SU-DHL-6 (cell line): ENCODE data around the gene TMEM248.

Experiments used
- H2AFZ ChIP-seq: fragments of 200-600 bp; sonication (generic); 2 replicates; pipeline ENCODE4 v1.6.1; 2014; ENCODE audit warnings: low read depth, mild to moderate bottlenecking, moderate library complexity, mixed read lengths, antibody characterized with exemption, low read length; ENCODE audit not compliant: severe bottlenecking
- H3F3A ChIP-seq: fragments of 200-600 bp; shearing (Covaris generic); 2 replicates; pipeline ENCODE4 v1.6.0; 2016; ENCODE audit warnings: antibody characterized with exemption, mild to moderate bottlenecking; ENCODE audit not compliant: insufficient read depth
- H3K27ac ChIP-seq: fragments of 200-600 bp; sonication (generic); 2 replicates; pipeline ENCODE4 v1.5.1; 2016; ENCODE audit warnings: low read depth, mild to moderate bottlenecking, low read length, moderate library complexity, mixed read lengths
- H3K27me3 ChIP-seq: fragments of 200-600 bp; sonication (generic), shearing (Covaris generic); 2 replicates; pipeline ENCODE4 v1.6.0; 2014; ENCODE audit warnings: mild to moderate bottlenecking, low read length
- H3K36me3 ChIP-seq: fragments of 200-600 bp; sonication (generic); 2 replicates; pipeline ENCODE4 v1.6.1; 2014; ENCODE audit warnings: mild to moderate bottlenecking, low read length, mixed read lengths
- H3K4me2 ChIP-seq: fragments of 300-600, 200-600 bp; shearing (Covaris generic), sonication (generic); 2 replicates; pipeline ENCODE4 v1.6.0; 2014; ENCODE audit warnings: low read length, low read depth, mild to moderate bottlenecking; ENCODE audit not compliant: poor library complexity, severe bottlenecking
- H3K4me3 ChIP-seq: fragments of 200-600 bp; sonication (generic); 2 replicates; pipeline ENCODE4 v1.5.1; 2014; ENCODE audit warnings: antibody characterized with exemption, low read length, mild to moderate bottlenecking, mixed read lengths; ENCODE audit not compliant: insufficient read depth, poor library complexity, severe bottlenecking
- H3K79me2 ChIP-seq: fragments of 200-600 bp; sonication (generic); 2 replicates; pipeline ENCODE4 v1.6.1; 2014; ENCODE audit warnings: mild to moderate bottlenecking, low read length, moderate library complexity; ENCODE audit not compliant: insufficient read depth
- H3K9ac ChIP-seq: fragments of 200-600 bp; sonication (generic); 2 replicates; pipeline ENCODE4 v1.7.0; 2014; ENCODE audit warnings: mild to moderate bottlenecking, low read length
- H3K9me2 ChIP-seq: fragments of 200-600 bp; sonication (generic); replicated peaks from 2 replicates; pipeline ENCODE4 v1.6.1; 2014; ENCODE audit warnings: low read length; ENCODE audit not compliant: insufficient read depth
- H3K9me3 ChIP-seq: fragments of 200-600 bp; sonication (generic); 2 replicates; pipeline ENCODE4 v1.6.1; 2014; ENCODE audit warnings: low read length, mixed read lengths; ENCODE audit not compliant: insufficient read depth
- H4K20me1 ChIP-seq: fragments of 200-600 bp; sonication (generic); 2 replicates; pipeline ENCODE4 v1.6.1; 2014; ENCODE audit warnings: low read depth, mild to moderate bottlenecking, antibody characterized with exemption, low read length, moderate library complexity, mixed read lengths
- CTCF ChIP-seq: fragments of 200-600 bp; sonication (generic); IDR thresholded peaks from one replicate; pipeline ENCODE4 v1.5.1; 2017; ENCODE audit warnings: antibody characterized with exemption, mild to moderate bottlenecking, low read length, moderate library complexity; ENCODE audit not compliant: insufficient read depth, poor library complexity, severe bottlenecking
- EZH2phosphoT487 ChIP-seq: fragments of 200-600 bp; sonication (generic), shearing (Covaris generic); conservative IDR thresholded peaks from 2 replicates; pipeline ENCODE4 v1.6.1; 2018; ENCODE audit warnings: mild to moderate bottlenecking, antibody characterized with exemption, low read length, moderate library complexity, mixed read lengths

TMEM248 gene

GRCh38 chr7:66899552-66900280, 21.3 kb upstream of the TMEM248 start:
- no peaks in the 10 kb centered on the region for H3K36me3 ChIP-seq
- no peaks in the 10 kb centered on the region for H3F3A ChIP-seq
- H3K27me3 ChIP-seq, result no peaks in the 10 kb centered on the region
- H3K9me2 ChIP-seq, result no peaks in the 10 kb centered on the region
- H3K9me3 ChIP-seq, result no peaks in the 10 kb centered on the region
- no peak overlapping the region for H3K9ac ChIP-seq
- no peaks in the 10 kb centered on the region for H4K20me1 ChIP-seq
- TF ChIP-seq CTCF (no peak), EZH2phosphoT487 (no peak)
- no peaks in the 10 kb centered on the region for H3K79me2 ChIP-seq
- no peak overlapping the region for H3K27ac ChIP-seq
- no peak overlapping the region for H2AFZ ChIP-seq
- H3K4me3 ChIP-seq, result no peak overlapping the region
- no peak overlapping the region for H3K4me2 ChIP-seq

- Histone ChIP-seq H3K79me2 (no peaks in the 10 kb centered on the region), H3K4me3 (no peak overlapping the region), H3K9me3 (no peaks in the 10 kb centered on the region), H2AFZ (no peak overlapping the region), H3K9ac (no peak overlapping the region), H3K36me3 (no peaks in the 10 kb centered on the region), H3K4me2 (no peak overlapping the region), H3K27me3 (no peaks in the 10 kb centered on the region), H3F3A (no peaks in the 10 kb centered on the region), H4K20me1 (no peaks in the 10 kb centered on the region), H3K9me2 (no peaks in the 10 kb centered on the region), H3K27ac (no peak overlapping the region)
- no peak for TF ChIP-seq CTCF
- no peak for TF ChIP-seq EZH2phosphoT487
Observed at GRCh38 chr7:66901941-66902843, 18.8 kb upstream of the TMEM248 start.

GRCh38 chr7:66902844-66903180, 18.2 kb upstream of the TMEM248 start:
- TF ChIP-seq EZH2phosphoT487 (no peak), CTCF (no peak)
- no peak overlapping the region for H3K4me3 ChIP-seq
- no peak overlapping the region for H3K9ac ChIP-seq
- no peak overlapping the region for H3K27ac ChIP-seq
- no peaks in the 10 kb centered on the region for H3K79me2 ChIP-seq
- no peak overlapping the region for H2AFZ ChIP-seq
- H3F3A ChIP-seq, result no peaks in the 10 kb centered on the region
- no peaks in the 10 kb centered on the region for H4K20me1 ChIP-seq
- H3K4me2 ChIP-seq, result no peak overlapping the region
- no peaks in the 10 kb centered on the region for H3K9me3 ChIP-seq
- no peaks in the 10 kb centered on the region for H3K9me2 ChIP-seq
- H3K36me3 ChIP-seq, result no peaks in the 10 kb centered on the region
- H3K27me3 ChIP-seq, result no peaks in the 10 kb centered on the region
